NCI-H524 treated with DMSO at 0.1 percent for 48 hours (cell line): Measurements from ENCODE around the gene PTPN11.

ENCODE experiments used
- DNase-seq: peaks from one replicate; lab custom pipeline; 2025; lab: John Stamatoyannopoulos, UW

PTPN11 gene

GRCh38 chr12:112543751-112544150 is 125.0 kb downstream of the PTPN11 start:
- DNase-seq, result no peak

- no peak for DNase-seq
Measured at GRCh38 chr12:112546339-112546738, 127.6 kb downstream of the PTPN11 start.

GRCh38 chr12:112546996-112547395 is 128.2 kb downstream of the PTPN11 start:
- DNase-seq, result no peak

- no peak for DNase-seq
Measured at GRCh38 chr12:112549031-112549430, 130.3 kb downstream of the PTPN11 start.

- DNase-seq, result no peak
Measured at GRCh38 chr12:112551681-112552080, 132.9 kb downstream of the PTPN11 start.

- no peak for DNase-seq
Measured at GRCh38 chr12:112555621-112556233, 137.0 kb downstream of the PTPN11 start.

- DNase-seq, result no peak
Measured at GRCh38 chr12:112557951-112558630, 139.3 kb downstream of the PTPN11 start.
